COR-L47 (cell line): ENCODE measurements around the gene IL1RL2.

Experiments used
- DNase-seq: peaks from one replicate; lab custom pipeline; 2025; lab: John Stamatoyannopoulos, UW

IL1RL2 gene

DNA sequence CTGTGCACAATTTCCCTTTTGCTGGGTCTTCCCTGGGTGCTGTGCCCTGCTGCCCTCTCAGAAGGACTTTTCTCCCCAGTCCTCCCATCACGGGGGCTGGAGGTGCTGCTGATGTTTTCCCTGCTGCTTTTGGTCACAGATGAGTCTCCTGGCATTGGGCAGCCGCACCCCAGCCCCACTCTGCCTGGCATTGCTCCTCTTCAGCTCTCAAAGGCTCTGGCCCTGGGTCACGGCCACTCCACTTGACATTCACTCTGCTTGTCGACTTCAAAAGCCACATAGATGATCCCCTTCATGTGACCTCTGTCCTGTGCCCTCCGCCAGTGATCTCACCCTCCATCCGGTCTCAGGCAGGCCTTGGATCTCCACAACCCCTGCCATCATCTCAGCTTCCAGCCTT, 81.0 kb downstream of the IL1RL2 start:
- DNase-seq, result no peak

DNA sequence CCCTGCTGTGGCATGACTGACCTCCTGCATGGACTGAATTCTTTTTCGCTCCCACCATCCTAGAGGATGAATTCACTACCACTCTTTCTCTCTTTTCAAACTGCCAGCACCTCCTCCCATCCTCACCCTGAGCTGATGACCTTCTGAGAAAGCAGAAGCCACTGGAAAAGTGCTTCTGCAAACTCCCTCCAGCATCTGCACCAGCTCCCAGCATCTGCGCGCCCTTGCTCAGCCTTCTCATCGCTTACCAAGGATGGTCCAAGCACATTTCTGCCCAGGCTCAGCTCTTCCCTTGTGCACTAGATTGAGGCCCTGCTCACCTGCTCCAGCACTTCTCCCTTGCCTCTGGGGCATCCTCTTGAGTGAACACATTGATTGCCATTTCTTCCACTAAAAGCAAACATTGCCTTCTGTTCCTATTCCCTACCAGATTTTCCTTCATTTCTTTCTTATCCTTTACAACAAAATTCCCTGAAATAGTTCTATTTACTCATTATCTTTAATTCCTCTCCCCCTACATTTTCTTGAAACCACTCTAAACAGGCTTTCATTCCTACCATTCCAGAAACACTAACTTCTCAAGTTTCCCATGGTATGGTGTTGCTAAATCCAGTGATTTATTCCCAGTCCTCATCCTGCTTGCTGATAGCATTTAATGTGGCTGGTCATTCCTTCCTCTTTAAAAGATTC, 81.8 kb downstream of the IL1RL2 start:
- no peak for DNase-seq

DNA sequence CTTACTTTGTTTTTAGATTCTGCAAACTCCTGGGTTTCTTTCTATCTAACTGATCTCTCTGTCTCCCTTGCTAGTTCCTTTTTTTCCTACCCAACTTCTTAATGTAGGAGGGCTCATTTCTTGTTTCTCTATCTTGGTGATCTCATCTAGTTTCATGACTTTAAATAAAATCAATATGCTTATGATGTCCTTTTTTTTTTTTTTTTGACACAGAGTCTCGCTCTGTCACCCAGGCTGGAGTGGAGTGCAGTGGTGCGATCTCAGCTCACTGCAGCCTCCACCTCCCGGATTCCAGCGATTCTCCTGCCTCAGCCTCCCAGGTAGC, 82.3 kb downstream of the IL1RL2 start:
- DNase-seq, result no peak

DNA sequence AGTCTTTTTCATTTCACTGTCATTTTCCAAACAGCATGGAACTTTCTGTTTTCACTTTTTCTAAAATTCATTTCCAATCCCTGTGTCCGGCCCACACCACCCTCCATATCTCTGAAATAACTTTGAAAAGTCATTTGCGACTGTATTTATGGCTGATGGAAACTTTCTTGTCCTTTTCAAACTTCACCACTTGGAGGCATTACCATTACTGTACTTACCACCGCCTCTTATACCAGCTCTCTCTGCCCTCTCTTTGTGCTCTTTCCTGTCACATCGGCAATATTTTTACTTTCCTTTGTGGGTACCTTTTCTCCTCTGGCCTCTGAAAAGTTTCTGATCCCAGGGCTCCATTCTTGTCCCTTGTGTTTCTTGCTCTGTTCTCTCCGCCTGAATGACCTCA, 85.0 kb downstream of the IL1RL2 start:
- no peak for DNase-seq

DNA sequence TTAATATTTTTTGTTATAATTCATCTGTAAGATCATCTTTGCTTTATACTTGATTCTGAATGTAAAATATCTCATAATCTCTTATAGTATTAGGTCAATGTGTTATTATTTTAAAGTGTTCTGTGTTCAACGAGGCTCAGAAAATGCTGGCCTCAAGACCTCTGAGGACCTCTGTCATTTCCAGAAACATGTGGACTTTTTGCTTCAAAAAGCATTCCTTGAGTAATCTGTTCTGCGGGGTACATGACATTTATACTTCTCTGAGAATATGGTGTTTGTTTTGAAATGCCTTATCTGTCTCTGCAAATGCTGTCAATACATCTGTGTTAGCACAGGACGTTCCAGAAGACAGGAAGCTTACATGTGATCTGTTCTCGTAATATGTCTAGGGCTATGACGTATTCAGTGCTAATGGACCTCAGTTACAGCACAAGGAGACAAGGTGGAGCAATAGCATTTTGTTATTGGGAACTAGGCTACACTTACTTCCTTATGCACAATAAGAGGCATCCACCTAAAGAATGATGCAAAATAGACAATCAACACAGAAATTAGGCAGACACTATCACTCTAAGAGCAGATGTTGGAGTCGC, 86.9 kb downstream of the IL1RL2 start:
- no peak for DNase-seq

DNA sequence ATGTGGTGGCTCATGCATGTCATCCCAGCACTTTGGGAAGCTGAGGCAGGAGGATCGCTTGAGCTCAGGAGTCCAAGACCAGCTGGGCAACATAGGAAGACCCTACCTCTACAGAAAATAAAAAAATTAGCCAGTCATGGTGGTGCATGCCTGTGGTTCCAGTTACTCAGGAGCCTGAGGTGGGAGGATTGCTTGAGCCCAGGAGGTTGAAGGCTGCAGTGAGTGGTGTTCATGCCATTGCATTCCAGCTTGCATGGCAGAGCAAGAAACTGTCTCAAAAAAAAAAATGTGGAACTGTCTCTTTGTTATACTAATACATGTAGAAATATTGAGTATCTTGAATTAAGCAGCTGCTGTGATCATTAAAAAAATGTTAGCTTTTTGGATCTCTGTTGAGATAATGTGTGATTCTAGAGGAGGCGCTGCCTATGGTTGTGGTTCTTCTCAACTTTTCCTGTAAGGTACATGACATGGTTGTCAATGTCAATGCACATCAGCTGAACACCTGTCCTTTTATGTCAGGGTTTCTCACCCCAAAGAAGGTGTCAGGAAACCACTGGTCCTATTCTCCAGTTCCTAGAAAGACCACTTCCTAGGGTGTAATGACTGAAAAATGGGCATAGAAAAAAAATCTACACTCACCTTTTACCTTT, 89.9 kb downstream of the IL1RL2 start:
- DNase-seq, result no peak

DNA sequence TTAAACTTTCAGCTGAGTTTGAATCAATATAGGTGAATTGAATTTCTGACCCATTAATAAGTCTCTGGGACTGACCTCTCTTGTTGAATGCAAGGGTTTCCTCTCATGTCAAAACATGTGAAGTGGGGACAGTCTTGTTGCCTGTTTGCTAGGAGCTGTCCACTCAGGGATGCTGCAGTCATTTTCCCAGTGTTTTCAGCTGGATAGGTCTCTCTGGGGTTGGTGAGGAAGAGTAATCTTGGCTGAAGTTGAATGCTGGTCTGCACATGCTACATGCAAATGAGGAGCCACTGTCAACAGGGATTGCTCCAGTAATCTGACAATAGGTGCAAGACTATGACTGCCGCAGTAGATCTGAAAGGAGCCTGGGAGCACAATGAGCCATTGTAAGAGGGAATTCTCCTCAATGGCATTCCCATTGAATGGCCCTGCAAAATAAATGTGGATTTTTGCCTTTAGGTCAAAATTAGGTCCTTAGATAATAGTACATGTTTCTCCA, 90.4 kb downstream of the IL1RL2 start:
- no peak for DNase-seq

DNA sequence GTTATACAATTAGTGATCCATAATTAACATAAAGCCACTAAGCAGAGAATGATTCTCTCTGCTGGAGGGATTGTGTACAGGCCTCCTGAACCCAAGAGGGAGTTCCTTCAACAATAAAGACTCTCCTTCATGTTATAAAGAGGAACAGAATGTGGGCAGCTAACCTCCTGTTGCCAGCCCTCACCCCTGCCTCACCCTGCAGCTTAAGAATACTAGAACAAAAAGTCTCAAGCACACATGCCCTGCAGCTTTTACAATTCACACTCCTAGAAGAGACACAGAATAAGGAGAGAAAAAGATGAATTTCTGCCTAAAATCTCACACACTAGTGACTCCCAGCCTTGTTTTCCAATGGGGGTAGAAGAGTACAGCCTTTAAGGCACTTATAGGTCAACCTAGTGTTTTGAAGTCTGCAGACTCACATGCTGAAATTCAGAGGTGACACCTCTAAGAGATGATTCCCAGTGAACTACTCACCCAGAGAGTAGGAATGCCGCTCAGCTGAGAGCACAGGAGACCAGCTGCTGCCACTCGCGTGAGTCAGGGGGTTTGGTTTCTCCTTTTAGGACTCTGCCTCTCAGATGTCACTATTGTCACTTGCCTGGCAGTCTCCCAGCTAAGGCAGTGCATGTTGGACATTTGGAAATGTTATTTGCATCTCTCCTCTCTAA, 92.0 kb downstream of the IL1RL2 start:
- DNase-seq, result no peak

DNA sequence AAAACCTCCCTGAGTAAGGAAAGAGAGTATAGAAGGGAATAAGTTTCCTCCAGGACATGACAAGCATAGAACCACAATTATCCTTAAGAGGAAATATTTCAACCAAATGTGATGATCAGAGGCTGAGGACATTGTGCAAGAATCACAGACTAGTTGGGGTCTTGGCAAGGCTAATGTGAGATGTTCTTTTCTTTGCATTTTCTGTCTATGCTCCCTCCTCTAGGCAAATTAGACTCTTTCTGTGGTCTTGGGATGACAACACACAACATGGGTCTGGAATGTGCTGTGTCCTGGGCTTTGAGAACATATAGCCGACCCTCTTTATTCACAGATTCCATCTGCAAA, 92.5 kb downstream of the IL1RL2 start:
- no peak for DNase-seq

DNA sequence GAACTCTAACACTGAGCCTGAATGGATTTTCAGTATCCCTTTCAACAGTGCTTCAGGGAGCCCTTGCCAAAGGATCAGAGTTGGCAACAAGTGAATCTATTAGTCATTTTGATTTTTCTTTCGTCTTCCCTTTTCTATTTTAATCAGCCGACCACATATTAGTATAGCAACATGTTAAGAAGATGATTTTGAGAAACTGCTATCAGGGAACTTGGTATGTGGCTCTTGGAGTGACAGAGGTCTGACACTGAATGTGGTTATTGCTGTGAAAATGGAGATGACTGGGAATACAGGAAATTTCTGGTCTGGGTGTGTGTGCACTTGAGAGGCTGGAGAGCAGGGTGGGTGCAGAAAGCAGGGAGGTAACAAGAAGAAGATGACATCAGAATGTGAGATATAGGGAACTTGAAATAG, 95.9 kb downstream of the IL1RL2 start:
- DNase-seq, result no peak

DNA sequence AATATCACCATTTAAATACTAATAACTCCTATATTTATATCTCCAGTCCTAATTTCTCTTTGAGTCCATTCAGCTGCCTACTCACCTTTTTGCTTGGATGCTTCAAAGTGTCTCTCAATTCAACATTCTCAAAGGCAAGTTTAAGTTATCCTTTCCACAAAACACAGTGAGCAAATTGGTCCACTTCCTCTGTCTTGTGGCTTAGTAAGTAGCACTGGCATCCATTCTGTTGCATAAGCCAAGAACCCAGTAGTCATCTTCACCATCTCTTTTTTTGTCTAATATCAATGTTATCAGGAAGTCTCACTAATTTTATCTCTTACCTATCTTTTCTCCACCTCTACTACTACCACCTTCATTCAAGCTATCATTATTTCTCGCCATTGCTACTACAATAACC, 97.2 kb downstream of the IL1RL2 start:
- no peak for DNase-seq

DNA sequence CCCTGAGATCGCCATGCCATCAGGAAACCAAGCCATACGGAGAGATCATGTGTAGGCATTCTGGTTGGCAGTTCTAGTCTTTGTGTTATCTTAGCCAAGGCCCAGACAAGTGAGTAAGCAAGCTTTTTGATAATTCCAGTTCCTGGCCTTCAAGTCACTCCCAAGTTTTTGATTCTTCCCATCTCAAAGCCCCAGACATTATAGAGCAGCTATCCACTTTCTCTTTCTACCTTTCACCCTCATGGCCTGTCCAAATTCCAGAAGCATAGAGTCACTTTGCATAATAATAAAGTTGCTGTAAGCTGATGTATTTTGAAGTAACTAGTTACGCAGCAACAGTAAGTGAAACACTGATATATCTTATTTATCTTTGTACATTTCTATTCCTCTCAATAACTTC, 97.8 kb downstream of the IL1RL2 start:
- no peak for DNase-seq

DNA sequence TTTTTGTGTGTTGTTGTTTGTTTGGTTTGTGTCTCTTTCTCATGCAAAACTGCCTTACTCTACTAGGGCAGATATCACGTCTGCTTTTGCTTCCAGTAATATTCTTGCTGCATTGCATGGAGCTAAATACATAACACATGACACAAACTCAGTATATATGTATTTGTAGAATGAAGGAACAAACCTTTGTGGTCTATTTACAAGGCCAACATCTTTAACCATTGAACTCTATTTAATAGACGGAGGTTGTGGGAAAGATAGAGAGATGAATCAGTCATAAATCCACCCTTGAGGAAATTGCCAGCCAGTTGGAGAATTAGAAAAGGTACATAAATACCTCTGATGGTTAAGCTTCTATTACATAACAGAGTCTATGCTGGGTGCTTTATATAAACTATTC, 98.5 kb downstream of the IL1RL2 start:
- DNase-seq, result no peak

DNA sequence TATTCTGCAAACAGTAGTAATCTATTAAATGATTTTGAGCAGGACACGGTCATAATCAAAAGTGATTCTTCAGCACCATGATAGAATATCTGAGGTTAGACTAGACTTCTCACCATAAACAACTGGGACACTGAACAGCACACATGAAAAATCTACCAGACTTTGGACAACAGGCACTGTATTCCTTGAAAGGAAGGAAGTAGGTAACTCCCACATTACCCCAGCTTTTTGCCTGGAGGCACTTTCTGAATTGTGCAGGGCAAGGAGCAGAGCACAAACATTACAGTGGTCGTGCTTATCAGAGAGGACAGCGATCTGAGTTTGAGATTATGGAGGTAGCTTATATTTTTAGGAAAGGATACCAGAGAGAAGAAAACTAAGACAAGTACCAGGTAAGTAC, 99.2 kb downstream of the IL1RL2 start:
- DNase-seq, result no peak

DNA sequence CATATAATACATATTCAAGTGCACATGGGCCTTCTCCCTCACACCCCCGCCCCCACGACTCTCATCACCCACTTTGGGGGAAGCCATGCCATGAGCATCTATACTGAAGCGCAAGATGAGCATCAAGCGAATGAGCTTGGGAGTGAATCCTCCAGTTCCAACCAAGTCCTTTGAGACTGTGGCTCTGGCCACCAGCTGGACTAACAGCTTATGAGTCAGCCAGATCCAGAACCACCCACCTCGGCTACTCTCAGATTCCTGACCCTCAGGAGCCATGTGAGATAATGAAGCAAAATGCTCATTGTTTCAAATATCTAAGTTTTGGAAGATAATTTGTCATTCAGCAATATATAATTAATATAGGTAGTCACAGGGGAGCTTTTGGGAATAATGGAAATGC, 102.3 kb downstream of the IL1RL2 start:
- DNase-seq, result no peak
